B cell (primary cell): ENCODE data around the gene SYCE3.

Experiments
- EZH2 ChIP-seq: IDR thresholded peaks from 2 replicates; pipeline ENCODE4 v1.6.1; 2012; ENCODE audit warnings: borderline replicate concordance, low read depth, mild to moderate bottlenecking, moderate library complexity, low read length; ENCODE audit not compliant: insufficient read depth, poor library complexity, severe bottlenecking
- TF ChIP-seq, protein P1 (sequence below): fragments of 200-600 bp; IDR thresholded peaks from one replicate; pipeline ENCODE4 v1.8.0; 2022; ENCODE audit warnings: antibody characterized with exemption, mild to moderate bottlenecking

DNA sequence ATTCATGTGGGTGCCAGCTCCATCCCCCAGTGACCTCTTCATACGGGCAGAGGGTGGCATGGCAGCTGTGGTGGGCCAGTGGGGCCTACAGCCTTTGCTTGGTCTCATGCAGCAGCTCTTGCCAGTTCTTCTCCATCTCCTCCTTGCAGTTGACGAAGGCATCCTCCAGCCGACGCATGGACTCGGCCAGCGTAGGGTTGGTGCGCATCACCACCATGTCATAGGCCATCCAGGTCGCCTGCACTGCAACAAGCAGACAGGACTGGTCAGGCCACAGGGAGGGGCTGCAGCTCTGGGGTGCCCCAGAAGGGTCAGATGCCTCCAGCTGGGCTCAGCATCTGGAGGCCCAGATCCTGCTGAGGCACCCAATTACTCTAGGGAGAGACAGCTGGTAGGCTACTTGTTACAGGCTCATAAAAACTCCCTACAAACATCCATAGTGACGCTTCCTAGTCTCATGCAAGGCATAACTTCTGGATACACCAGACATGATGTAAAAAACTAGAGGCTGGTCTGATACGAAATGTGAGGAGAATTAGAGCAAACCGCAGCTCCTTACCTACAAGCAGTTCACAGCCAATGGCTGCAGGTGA is 11.5 kb downstream of the SYCE3 start:
- TF ChIP-seq, protein P1, sequence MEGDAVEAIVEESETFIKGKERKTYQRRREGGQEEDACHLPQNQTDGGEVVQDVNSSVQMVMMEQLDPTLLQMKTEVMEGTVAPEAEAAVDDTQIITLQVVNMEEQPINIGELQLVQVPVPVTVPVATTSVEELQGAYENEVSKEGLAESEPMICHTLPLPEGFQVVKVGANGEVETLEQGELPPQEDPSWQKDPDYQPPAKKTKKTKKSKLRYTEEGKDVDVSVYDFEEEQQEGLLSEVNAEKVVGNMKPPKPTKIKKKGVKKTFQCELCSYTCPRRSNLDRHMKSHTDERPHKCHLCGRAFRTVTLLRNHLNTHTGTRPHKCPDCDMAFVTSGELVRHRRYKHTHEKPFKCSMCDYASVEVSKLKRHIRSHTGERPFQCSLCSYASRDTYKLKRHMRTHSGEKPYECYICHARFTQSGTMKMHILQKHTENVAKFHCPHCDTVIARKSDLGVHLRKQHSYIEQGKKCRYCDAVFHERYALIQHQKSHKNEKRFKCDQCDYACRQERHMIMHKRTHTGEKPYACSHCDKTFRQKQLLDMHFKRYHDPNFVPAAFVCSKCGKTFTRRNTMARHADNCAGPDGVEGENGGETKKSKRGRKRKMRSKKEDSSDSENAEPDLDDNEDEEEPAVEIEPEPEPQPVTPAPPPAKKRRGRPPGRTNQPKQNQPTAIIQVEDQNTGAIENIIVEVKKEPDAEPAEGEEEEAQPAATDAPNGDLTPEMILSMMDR, result no peak
- TF ChIP-seq EZH2, result no peak
